Left renal cortex interstitium (tissue), 4 donors: ENCODE data around the gene CCNY. TPM values are rescaled to one million over a fixed set of nuclear protein-coding genes. Genes with fewer than 3 reads are reported as not detected.

Experiments used
- DNase-seq, 4 donors: peaks; one replicate each; pipeline ENCODE4 v3.0.0-alpha.2; 2013; ENCODE audit warnings: low read depth in 4 of 4, low spot score in 2 of 4, missing footprints in 1 of 4
- polyA plus RNA-seq, 4 donors: library from polyadenylated mRNA; unstranded; fragments of 120-200 nt; gene quantifications; one replicate each; pipeline ENCODE4 v1.2.1, GENCODE V29; 2013; ENCODE audit not compliant: insufficient read length in 4 of 4

Gene CCNY
- polyA plus RNA-seq, 4 donors: 87.1 to 120 (median 103) TPM

- DNase-seq: peak in 1 of 4 donors; percentile 8
These were observed 271.4 kb downstream of the CCNY start for GRCh38 chr10:35607475-35608327.

- no peak for DNase-seq
These were observed 272.0 kb downstream of the CCNY start for GRCh38 chr10:35608328-35608672.

- no peak for DNase-seq
These were observed 275.4 kb downstream of the CCNY start for GRCh38 chr10:35611750-35612149.

- DNase-seq: no peak
These were observed 276.2 kb downstream of the CCNY start for GRCh38 chr10:35612385-35613106.

GRCh38 chr10:35613107-35613440, 276.8 kb downstream of the CCNY start:
- DNase-seq: no peak

GRCh38 chr10:35613597-35614226, 277.4 kb downstream of the CCNY start:
- no peak for DNase-seq

- no peak for DNase-seq
These were observed 278.0 kb downstream of the CCNY start for GRCh38 chr10:35614312-35614711.

Other genes starting within 250 kb of the CCNY start
- 10 to 100 TPM; 37.6 to 43.7 (median 39.8) TPM for gene CUL2, start 246.2 kb upstream of the CCNY start, polyA plus RNA-seq
- gene CREM, start 209.7 kb upstream of the CCNY start, polyA plus RNA-seq: 10 to 100 TPM; 39.2 to 85.1 (median 48.4) TPM